ENCODE measurements around the gene NME4.

Gene NME4

DNA sequence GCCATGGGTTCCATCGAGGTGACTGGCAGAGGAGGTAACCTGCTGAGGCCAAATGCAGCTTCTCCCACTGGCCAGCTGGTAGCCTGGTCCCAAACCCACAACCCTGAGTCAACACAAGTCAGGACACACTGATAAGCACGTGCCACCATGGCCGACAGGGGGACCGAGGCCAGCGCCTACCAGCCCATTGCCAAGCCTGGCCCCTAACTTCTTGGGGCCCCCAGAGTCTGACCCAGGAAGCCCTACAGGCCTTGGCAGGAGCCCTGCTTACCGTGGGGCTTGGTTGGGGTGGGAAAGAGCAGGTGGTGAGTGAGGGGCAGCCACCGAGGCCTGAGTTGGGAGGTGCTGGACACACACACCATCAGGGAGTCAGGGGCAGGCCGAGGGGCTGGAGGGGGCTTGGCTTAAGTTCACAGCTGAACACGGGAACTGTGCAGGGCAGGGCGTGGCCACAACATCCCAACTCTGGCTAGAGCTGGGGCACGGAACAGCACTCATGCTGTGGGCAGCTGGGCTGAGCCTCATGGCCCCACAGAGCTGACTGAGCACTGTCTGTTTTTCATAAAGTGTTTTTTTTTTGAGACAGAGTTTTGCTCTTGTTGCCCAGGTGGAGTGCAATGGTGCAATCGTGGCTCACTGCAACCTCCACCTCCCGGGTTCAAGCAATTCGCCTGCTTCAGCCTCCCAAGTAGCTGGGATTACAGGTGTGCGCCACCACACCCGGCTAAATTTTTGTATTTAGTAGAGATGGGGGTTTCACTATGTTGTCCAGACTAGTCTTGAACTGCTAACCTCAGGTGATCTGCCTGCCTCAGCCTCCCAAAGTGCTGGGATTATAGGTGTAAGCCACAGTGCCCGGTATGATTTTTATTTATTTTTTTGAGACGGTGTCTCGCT lies 32.2 kb upstream of the NME4 start:
- no peak for TF ChIP-seq CTCF (IDR thresholded peaks at IDR 0.05; ENCODE audit: low read depth, low read length, missing control alignments)
- no peak for DNase-seq (ENCODE audit: low read depth)
- H3K4me3 ChIP-seq (ENCODE audit: low read depth, low read length) = no peak overlapping the region

DNA sequence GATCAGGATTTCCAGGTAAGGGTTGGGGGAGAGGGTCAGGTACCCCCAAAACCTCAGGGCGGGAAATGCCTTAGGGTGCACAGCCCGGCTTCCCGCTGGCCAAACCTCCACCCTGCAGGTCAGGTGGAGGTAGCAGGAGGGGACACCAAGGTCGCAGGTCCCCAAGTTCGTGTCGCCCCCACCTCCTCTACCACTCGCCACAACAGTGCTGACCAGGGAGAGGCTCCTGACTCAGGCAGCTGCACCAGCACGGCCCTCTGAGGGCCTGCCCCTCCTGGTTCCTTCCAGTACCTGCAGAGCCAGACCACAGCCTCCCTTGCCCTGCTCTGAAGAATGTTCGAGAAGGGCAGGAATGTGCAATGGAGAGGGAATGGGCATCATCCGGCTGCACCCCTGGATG lies 30.5 kb upstream of the NME4 start:
- DNase-seq (ENCODE audit: low read depth) = no peak
- H3K4me3 ChIP-seq (ENCODE audit: low read depth, low read length) = no peak overlapping the region
- TF ChIP-seq CTCF (IDR thresholded peaks at IDR 0.05; ENCODE audit: low read depth, low read length, missing control alignments) = no peak

DNA sequence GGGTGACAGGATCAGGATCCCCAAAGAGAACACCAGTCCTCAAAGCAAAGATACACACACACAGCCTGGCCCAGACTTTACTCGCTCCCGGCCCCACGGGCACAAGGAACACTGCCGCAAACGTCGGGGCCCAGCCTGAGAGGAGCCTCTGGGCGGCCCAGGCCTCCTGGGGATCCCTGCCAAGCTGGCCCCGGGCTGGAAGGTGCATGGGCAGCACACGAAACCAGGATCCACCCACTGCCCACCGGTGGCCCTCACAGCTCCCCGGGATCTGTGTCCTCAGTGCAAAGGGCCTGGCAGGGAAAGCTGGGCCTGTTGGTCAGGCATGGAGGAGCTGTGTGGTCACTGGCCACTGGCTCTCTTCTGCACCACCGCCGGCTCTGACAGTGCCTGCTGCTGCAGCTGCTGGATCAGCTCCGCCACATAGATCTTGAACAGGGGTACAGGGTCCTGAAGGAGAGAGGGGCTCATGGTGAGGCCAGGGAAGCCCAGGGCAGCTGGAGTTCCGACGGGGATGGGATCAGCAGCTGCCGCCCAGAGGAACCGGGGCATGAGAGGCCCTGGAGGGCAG lies 29.6 kb upstream of the NME4 start:
- no peak overlapping the region for H3K4me3 ChIP-seq (ENCODE audit: low read depth, low read length)
- no peak for TF ChIP-seq CTCF (IDR thresholded peaks at IDR 0.05; ENCODE audit: low read depth, low read length, missing control alignments)
- DNase-seq (ENCODE audit: low read depth) = no peak

GRCh38 chr16:368388-369158 lies 28.4 kb upstream of the NME4 start:
- H3K4me3 ChIP-seq (ENCODE audit: low read depth, low read length) = no peak overlapping the region
- DNase-seq (ENCODE audit: low read depth) = no peak

GRCh38 chr16:369275-369865 lies 27.6 kb upstream of the NME4 start:
- no peak for TF ChIP-seq CTCF (IDR thresholded peaks at IDR 0.05; ENCODE audit: low read depth, low read length, missing control alignments)
- peak overlapping the region; percentile 55 for H3K4me3 ChIP-seq (ENCODE audit: low read depth, low read length)
- DNase-seq (ENCODE audit: low read depth) = no peak

More at GRCh38 chr16:368388-369158, 28.4 kb upstream of the NME4 start:
- no peak for TF ChIP-seq CTCF (IDR thresholded peaks at IDR 0.05; ENCODE audit: low read depth, low read length, missing control alignments)

DNA sequence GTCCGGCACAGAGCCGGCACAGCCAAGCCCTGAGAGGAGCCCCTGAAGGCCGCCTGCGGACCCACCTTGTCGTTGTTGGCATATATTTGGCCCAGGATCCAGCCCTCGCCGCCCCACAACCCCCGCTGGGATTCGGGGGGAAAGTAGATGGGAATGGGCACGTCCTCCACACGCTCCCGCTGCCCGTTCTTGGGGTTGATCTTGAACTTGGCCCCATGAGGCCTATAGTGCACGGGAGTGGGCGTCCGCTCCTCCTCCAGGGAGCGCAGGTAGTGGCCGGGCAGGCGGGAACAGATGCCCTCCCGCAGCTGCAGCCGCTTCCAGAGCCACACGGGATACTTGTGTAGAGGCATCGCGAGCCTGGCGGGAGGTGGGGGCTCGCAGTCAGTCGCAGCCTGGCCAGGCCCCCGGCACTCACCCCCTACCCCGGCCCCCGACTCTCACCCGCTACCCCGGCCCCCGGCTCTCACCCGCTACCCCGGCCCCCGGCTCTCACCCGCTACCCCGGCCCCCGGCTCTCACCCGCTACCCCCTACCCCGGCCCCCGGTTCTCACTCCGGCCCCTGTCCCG lies 27.0 kb upstream of the NME4 start:
- no peak for DNase-seq (ENCODE audit: low read depth)
- H3K4me3 ChIP-seq (ENCODE audit: low read depth, low read length) = peak overlapping the region; percentile 55
- no peak for TF ChIP-seq CTCF (IDR thresholded peaks at IDR 0.05; ENCODE audit: low read depth, low read length, missing control alignments)

All from GM12864 (cell line).